ENCODE measurements around the gene STMP1.

DNA sequence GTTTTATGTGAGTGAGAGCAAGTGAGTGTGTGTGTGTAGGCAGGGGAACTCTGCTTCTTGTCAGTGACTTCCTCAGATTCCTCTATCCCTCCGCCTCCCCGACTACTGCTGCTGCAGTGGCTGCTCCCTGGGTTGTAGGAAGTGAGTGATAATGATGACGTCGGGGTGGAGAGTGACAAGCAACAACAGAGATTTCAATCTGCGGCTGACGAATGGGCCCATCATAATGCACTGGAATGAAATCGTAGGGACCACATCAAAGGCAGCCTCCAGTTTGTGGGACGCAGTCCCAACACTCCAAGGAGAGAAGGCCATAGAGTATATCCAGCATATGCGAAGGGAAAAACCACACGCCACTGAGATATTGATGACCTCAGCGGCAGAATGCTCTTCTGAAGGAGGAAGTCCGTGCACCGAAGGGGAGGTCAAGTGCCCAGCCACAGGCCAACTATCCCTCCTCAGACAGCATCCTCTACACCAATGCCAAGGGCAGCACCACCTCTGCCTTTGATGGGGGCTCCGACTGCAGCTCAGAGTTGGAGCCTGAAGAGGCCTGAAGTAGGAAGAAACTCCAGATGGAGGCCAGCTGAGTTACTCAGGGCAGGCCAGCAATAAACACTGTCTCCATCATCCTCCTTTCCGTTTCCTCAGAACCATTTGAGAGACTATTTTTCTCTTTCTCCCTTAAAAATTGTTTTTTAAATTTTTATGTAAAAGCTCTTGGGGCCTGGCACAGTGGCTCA is 11.3 kb upstream of the STMP1 start:
- TF ChIP-seq, protein P1, sequence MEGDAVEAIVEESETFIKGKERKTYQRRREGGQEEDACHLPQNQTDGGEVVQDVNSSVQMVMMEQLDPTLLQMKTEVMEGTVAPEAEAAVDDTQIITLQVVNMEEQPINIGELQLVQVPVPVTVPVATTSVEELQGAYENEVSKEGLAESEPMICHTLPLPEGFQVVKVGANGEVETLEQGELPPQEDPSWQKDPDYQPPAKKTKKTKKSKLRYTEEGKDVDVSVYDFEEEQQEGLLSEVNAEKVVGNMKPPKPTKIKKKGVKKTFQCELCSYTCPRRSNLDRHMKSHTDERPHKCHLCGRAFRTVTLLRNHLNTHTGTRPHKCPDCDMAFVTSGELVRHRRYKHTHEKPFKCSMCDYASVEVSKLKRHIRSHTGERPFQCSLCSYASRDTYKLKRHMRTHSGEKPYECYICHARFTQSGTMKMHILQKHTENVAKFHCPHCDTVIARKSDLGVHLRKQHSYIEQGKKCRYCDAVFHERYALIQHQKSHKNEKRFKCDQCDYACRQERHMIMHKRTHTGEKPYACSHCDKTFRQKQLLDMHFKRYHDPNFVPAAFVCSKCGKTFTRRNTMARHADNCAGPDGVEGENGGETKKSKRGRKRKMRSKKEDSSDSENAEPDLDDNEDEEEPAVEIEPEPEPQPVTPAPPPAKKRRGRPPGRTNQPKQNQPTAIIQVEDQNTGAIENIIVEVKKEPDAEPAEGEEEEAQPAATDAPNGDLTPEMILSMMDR (IDR thresholded peaks at IDR 0.05) = no peak
- TF ChIP-seq EP300 (IDR thresholded peaks at IDR 0.05) = no peak
